GM12878 (cell line): ENCODE measurements around the gene MGAT5. TPM values are rescaled to one million over a fixed set of nuclear protein-coding genes. Genes with fewer than 3 reads are reported as not detected.

Experiments
- ATAC-seq: fragments of 200-7000 bp; cut with Tn5 transposase; 3 replicates; pipeline ENCODE4 v1.9.1; 2020; ENCODE audit warnings: mild to moderate bottlenecking, moderate library complexity
- BruUV-seq: library from RNA; stranded (reverse); fragments of 400-500 nt; replicated peaks from 2 replicates; lab custom pipeline; 2021; lab: Mats Ljungman, UMichigan
- CTCF ChIA-PET: fragments of 300-600 bp; sonication (Branson Sonifier 250); formaldehyde crosslinking; extraction: SDS; loops from one replicate; lab custom pipeline; 2021; ENCODE audit warnings: inconsistent platforms; lab: Yijun Ruan, JAX
- POLR2A ChIA-PET: fragments of 350-600 bp; formaldehyde crosslinking; extraction: SDS; loops from one replicate; lab custom pipeline; 2021; ENCODE audit warnings: inconsistent platforms; lab: Charles Lee
- RAD21 ChIA-PET: fragments of 300-600 bp; sonication (Branson Sonifier 250); formaldehyde crosslinking; loops from one replicate; lab custom pipeline; 2023; ENCODE audit warnings: antibody characterized with exemption; ENCODE audit not compliant: unreplicated experiment; lab: Charles Lee
- SMC1A ChIA-PET: fragments of 300-600 bp; sonication (Branson Sonifier 250); formaldehyde crosslinking; loops from one replicate; lab custom pipeline; 2023; ENCODE audit not compliant: unreplicated experiment, uncharacterized antibody; lab: Charles Lee
- DNase-seq: peaks from one replicate; pipeline ENCODE4 v3.0.0-alpha.2; 2011; ENCODE audit warnings: low read depth, low spot score
- FAIRE-seq: peaks from 3 replicates; lab custom pipeline; 2011; peaks lifted over from hg19 to GRCh38; lab: Jason Lieb, UNC
- H2AFZ ChIP-seq: 2 replicates; pipeline ENCODE4 v1.6.0; 2011; ENCODE audit warnings: low read depth, low read length, control low read depth; ENCODE audit not compliant: control insufficient read depth
- H3K27ac ChIP-seq: 2 replicates; pipeline ENCODE4 v1.5.1; 2011; ENCODE audit warnings: control low read depth; ENCODE audit not compliant: control insufficient read depth, insufficient read depth
- H3K27me3 ChIP-seq, 2 experiments: replicated peaks in 1 of 2; 2 replicates each; pipeline versions ENCODE4 v1.6.0 to v1.6.1; 2011; ENCODE audit warnings: low read length in 1 of 2; ENCODE audit not compliant: control insufficient read depth in 2 of 2, insufficient read depth in 2 of 2
- H3K36me3 ChIP-seq, 2 experiments: 2 replicates each; pipeline ENCODE4 v1.5.1; 2011; ENCODE audit warnings: low read length in 1 of 2; ENCODE audit not compliant: control insufficient read depth in 2 of 2, insufficient read depth in 2 of 2
- H3K4me1 ChIP-seq: 2 replicates; pipeline ENCODE4 v1.6.1; 2011; ENCODE audit warnings: mild to moderate bottlenecking, low read length, moderate library complexity, mixed read lengths; ENCODE audit not compliant: control insufficient read depth, insufficient read depth
- H3K4me2 ChIP-seq: 2 replicates; pipeline ENCODE4 v1.6.0; 2011; ENCODE audit warnings: control low read depth; ENCODE audit not compliant: control insufficient read depth, insufficient read depth
- H3K4me3 ChIP-seq: fragments of 200-600 bp; sonication (generic); 2 replicates; pipeline ENCODE4 v1.5.1; 2016
- H3K79me2 ChIP-seq: 2 replicates; pipeline ENCODE4 v1.6.0; 2011; ENCODE audit warnings: low read length; ENCODE audit not compliant: control insufficient read depth, insufficient read depth
- H3K9ac ChIP-seq: 2 replicates; pipeline ENCODE4 v1.8.0; 2011; ENCODE audit warnings: low read length, control low read depth, mixed read lengths; ENCODE audit not compliant: control insufficient read depth, insufficient read depth
- H3K9me3 ChIP-seq: replicated peaks from 3 replicates; pipeline ENCODE4 v1.5.1; 2011; ENCODE audit warnings: mild to moderate bottlenecking, low read length; ENCODE audit not compliant: control insufficient read depth, insufficient read depth
- H4K20me1 ChIP-seq: 2 replicates; pipeline ENCODE4 v1.6.0; 2011; ENCODE audit not compliant: control insufficient read depth, insufficient read depth
- BCL11A ChIP-seq: IDR thresholded peaks from 2 replicates; pipeline ENCODE4 v1.6.1; 2011; ENCODE audit warnings: low read depth, low read length
- BMI1 ChIP-seq: fragments of 450-650 bp; IDR thresholded peaks from 2 replicates; pipeline ENCODE4 v1.6.1; 2016; ENCODE audit warnings: mild to moderate bottlenecking, moderate library complexity, borderline replicate concordance
- CBX5 ChIP-seq: sonication (generic); IDR thresholded peaks from 2 replicates; pipeline ENCODE4 v1.6.1; 2016; ENCODE audit warnings: low read depth, moderate library complexity, mild to moderate bottlenecking, inconsistent platforms
- CHD4 ChIP-seq: fragments of 200-600 bp; sonication (generic); IDR thresholded peaks from 2 replicates; pipeline ENCODE4 v1.6.1; 2016; ENCODE audit warnings: mild to moderate bottlenecking
- EP300 ChIP-seq, 2 experiments: fragments of 150-350 bp in 1 of 2; IDR thresholded peaks; 2 replicates each; pipeline ENCODE4 v1.6.1; 2011 to 2012; ENCODE audit warnings: low read depth in 2 of 2, low read length in 2 of 2, borderline replicate concordance in 1 of 2, improper control_type of control experiment in 1 of 2, inconsistent platforms in 1 of 2; ENCODE audit not compliant: control insufficient read depth in 1 of 2
- ETV6 ChIP-seq, 2 experiments: fragments of 450-650 bp in 1 of 2; IDR thresholded peaks in 1 of 2; conservative IDR thresholded peaks in 1 of 2; 2 replicates each; pipeline ENCODE4 v1.6.1; 2014; ENCODE audit warnings: antibody characterized with exemption in 1 of 2, borderline replicate concordance in 1 of 2, low read depth in 1 of 2, mild to moderate bottlenecking in 1 of 2, moderate library complexity in 1 of 2
- NFXL1 ChIP-seq: fragments of 450-650 bp; IDR thresholded peaks from 2 replicates; pipeline ENCODE4 v1.6.1; 2017; ENCODE audit warnings: antibody characterized with exemption, mild to moderate bottlenecking, borderline replicate concordance
- NRF1 ChIP-seq: conservative IDR thresholded peaks from 2 replicates; pipeline ENCODE4 v1.6.1; 2011; ENCODE audit warnings: mild to moderate bottlenecking, low read depth, low read length, improper control_type of control experiment
- SMAD1 ChIP-seq: fragments of 450-650 bp; IDR thresholded peaks from 2 replicates; pipeline ENCODE4 v1.6.1; 2018; ENCODE audit warnings: mild to moderate bottlenecking, low read depth; ENCODE audit not compliant: partially characterized antibody
- STAT3 ChIP-seq: IDR thresholded peaks from 2 replicates; pipeline ENCODE4 v1.6.1; 2011; ENCODE audit warnings: low read depth, low read length, improper control_type of control experiment
- ZBED1 ChIP-seq: IDR thresholded peaks from 2 replicates; pipeline ENCODE4 v1.6.1; 2016; ENCODE audit warnings: borderline replicate concordance
- WGBS: methylation state at CpG from one replicate; pipeline ENCODE4 v1.1.6; 2016; ENCODE audit warnings: low lambda C conversion rate; ENCODE audit not compliant: insufficient replicate concordance, insufficient coverage; ENCODE audit errors: missing lambda C conversion rate; 5-methylcytosine and 5-hydroxymethylcytosine counted together
- in situ Hi-C: fragments of 300-500 bp; cut with MboI; formaldehyde crosslinking; loops from 9 replicates; pipeline ENCODE4 v1.14.3; 2018; ENCODE audit warnings: mixed read lengths
- intact Hi-C: fragments of 100-400 bp; cut with micrococcal nuclease; formaldehyde crosslinking; loops from one replicate; pipeline ENCODE4 v1.14.2; 2022; ENCODE audit not compliant: unreplicated experiment
- polyA plus RNA-seq, 11 experiments: library from polyadenylated mRNA; depleted of rRNA in 4 of 11; unstranded in 6 of 11; stranded (reverse) in 5 of 11; fragments of >200 nt; fragmentation: Nextera tagmentation in 4 of 11; fragmentation: Illumina TruSeq in 1 of 11; extraction: Ambion mirVana in 4 of 11; extraction: Trizol in 1 of 11; gene quantifications; 1 replicate in 1 of 11; 2 replicates in 10 of 11; pipeline versions ENCODE4 v1.2.1 to v1.2.3, GENCODE V29; 2011 to 2016; ENCODE audit warnings: inconsistent platforms in 2 of 11, missing spikeins in 2 of 11, low read depth in 1 of 11
- total RNA-seq, 4 experiments: library from RNA; depleted of rRNA in 3 of 4; stranded (reverse); fragments of >200 nt in 3 of 4; fragmentation: Illumina TruSeq in 1 of 4; extraction: Trizol in 1 of 4; gene quantifications; 2 replicates each; pipeline versions ENCODE4 v1.2.1 to v1.2.3, GENCODE V29; 2013 to 2021
- TF ChIP-seq, protein P1 (sequence below): fragments of 450-650 bp; IDR thresholded peaks from 2 replicates; pipeline ENCODE4 v1.6.1; 2017; ENCODE audit warnings: borderline replicate concordance
- TF ChIP-seq, protein P2 (sequence below): IDR thresholded peaks from 2 replicates; pipeline ENCODE4 v1.6.1; 2012; ENCODE audit warnings: mild to moderate bottlenecking, low read depth, low read length
- TF ChIP-seq, protein P3 (sequence below): IDR thresholded peaks from 2 replicates; pipeline ENCODE4 v1.6.1; 2012; ENCODE audit warnings: low read depth, low read length, improper control_type of control experiment
- TF ChIP-seq, protein P4 (sequence below): fragments of 450-650 bp; IDR thresholded peaks from 2 replicates; pipeline ENCODE4 v1.6.1; 2014; ENCODE audit warnings: mild to moderate bottlenecking

MGAT5 gene
- total and polyA plus RNA-seq, 10 of the 15 experiments (the other 5 are each of a cell fraction or from before 2014, with no cell fraction given) = 4.9 to 104 (median 36.2) TPM

DNA sequence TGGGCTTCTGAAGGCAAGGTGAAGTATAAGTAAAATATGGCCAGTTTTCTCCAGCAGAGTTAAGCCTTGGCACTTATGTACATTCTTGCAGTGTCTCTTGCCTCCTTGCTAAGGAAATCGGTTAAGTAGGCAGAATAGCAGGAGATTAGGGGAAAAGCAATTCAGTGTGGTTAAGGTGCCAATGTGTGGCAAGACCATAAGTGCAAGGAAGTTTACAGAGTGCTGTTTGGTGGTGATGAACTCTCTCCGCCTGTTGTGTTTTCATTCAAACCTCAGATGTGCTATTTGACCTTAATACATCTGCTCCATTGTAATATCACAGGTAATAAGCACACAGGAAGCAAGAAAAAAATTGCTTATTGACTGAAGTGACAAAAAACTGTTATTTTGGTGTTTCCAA, 156.1 kb downstream of the MGAT5 start (continued):
- TF ChIP-seq NFXL1 (no peak), BMI1 (no peak)
- TF ChIP-seq, all 136 proteins: peak for 0

DNA sequence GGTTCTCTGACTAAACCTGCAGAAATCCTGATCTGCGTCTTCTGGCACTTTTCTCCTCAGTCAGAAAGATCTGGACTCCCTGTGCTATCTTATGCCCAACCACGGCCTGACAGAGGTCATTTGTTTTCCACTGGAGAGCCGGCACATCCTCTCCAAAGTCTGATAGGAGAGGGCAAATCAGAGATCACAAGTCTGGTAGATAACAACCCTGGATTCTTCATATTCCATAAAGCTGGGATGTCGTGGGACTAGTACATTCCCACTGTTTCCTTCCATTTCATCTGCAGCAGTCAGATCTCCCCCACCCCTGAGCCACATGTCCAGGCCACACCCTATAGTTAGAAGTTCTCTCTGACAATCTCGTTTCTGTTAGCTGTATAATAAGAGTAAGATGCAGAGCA, 157.0 kb downstream of the MGAT5 start:
- SMC1A ChIA-PET = interaction anchor here (0.6 to 4.0 kb wide), 41 partner anchors 16 to 530 kb away, joined by 3 to 163 read pairs (median 7); partner anchors contain the start of gene MGAT5
- no peaks in the 10 kb centered on the region for H4K20me1 ChIP-seq
- no peak overlapping the region for H3K9ac ChIP-seq
- H3K4me2 ChIP-seq = peak overlapping the region; percentile 75
- BruUV-seq = no TSS peak
- no peaks in the 10 kb centered on the region for H3K9me3 ChIP-seq
- CTCF ChIA-PET = interaction anchor here (0.7 to 6.3 kb wide), 40 partner anchors 9 to 525 kb away, joined by 3 to 320 read pairs (median 6); partner anchors contain the start of gene MGAT5
- H3K27me3 ChIP-seq = no peaks in the 10 kb centered on the region
- H2AFZ ChIP-seq = no peak overlapping the region
- 92% methylated on average over 5 of the region's 5 CpGs for WGBS
- peaks cover 34% of the 10 kb centered on the region for H3K4me1 ChIP-seq
- RAD21 ChIA-PET = interaction anchor here (0.7 to 4.1 kb wide), 26 partner anchors 9 to 566 kb away, joined by 3 to 201 read pairs (median 8); partner anchors contain the start of gene MGAT5
- peak; percentile 5; the same call in 1 of the 3 replicates for ATAC-seq
- DNase-seq = no peak
- POLR2A ChIA-PET = interaction anchor here (0.6 to 3.2 kb wide), 4 partner anchors 31 to 292 kb away, joined by 3 to 24 read pairs (median 4); no protein-coding TSS in a partner anchor
- peaks cover 10 to 11% of the 10 kb centered on the region in 2 experiments; a peak in 3 of 4 replicates for H3K36me3 ChIP-seq
- H3K27ac ChIP-seq = peak overlapping the region; percentile 81
- no peaks in the 10 kb centered on the region; the same call in 1 of the 2 replicates for H3K79me2 ChIP-seq
- intact Hi-C loops (loop anchor here (5.0 kb wide), 1 partner anchor 179 kb away; no protein-coding TSS in a partner anchor), in situ Hi-C loops (loop anchor here (5.0 kb wide), 2 partner anchors 294 to 519 kb away; no protein-coding TSS in a partner anchor)
- TF ChIP-seq CHD4 (no peak), EP300 (IDR thresholded peaks at IDR 0.05; ENCODE audit: borderline replicate concordance in 1 of 2, control insufficient read depth in 1 of 2, low read depth in 2 of 2, low read length in 2 of 2) (no peak), ZBED1 (no peak), STAT3 (no peak), NRF1 (no peak), ETV6 (conservative IDR thresholded peaks at IDR 0.05 in 1 of 2, IDR thresholded peaks at IDR 0.05 in 1 of 2; ENCODE audit: borderline replicate concordance in 1 of 2, low read depth in 1 of 2) (no peak), SMAD1 (no peak), CBX5 (no peak), BCL11A (no peak)
- TF ChIP-seq, protein P1, sequence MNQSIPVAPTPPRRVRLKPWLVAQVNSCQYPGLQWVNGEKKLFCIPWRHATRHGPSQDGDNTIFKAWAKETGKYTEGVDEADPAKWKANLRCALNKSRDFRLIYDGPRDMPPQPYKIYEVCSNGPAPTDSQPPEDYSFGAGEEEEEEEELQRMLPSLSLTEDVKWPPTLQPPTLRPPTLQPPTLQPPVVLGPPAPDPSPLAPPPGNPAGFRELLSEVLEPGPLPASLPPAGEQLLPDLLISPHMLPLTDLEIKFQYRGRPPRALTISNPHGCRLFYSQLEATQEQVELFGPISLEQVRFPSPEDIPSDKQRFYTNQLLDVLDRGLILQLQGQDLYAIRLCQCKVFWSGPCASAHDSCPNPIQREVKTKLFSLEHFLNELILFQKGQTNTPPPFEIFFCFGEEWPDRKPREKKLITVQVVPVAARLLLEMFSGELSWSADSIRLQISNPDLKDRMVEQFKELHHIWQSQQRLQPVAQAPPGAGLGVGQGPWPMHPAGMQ = no peak
- TF ChIP-seq, protein P2, sequence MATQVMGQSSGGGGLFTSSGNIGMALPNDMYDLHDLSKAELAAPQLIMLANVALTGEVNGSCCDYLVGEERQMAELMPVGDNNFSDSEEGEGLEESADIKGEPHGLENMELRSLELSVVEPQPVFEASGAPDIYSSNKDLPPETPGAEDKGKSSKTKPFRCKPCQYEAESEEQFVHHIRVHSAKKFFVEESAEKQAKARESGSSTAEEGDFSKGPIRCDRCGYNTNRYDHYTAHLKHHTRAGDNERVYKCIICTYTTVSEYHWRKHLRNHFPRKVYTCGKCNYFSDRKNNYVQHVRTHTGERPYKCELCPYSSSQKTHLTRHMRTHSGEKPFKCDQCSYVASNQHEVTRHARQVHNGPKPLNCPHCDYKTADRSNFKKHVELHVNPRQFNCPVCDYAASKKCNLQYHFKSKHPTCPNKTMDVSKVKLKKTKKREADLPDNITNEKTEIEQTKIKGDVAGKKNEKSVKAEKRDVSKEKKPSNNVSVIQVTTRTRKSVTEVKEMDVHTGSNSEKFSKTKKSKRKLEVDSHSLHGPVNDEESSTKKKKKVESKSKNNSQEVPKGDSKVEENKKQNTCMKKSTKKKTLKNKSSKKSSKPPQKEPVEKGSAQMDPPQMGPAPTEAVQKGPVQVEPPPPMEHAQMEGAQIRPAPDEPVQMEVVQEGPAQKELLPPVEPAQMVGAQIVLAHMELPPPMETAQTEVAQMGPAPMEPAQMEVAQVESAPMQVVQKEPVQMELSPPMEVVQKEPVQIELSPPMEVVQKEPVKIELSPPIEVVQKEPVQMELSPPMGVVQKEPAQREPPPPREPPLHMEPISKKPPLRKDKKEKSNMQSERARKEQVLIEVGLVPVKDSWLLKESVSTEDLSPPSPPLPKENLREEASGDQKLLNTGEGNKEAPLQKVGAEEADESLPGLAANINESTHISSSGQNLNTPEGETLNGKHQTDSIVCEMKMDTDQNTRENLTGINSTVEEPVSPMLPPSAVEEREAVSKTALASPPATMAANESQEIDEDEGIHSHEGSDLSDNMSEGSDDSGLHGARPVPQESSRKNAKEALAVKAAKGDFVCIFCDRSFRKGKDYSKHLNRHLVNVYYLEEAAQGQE = no peak
- TF ChIP-seq, protein P3, sequence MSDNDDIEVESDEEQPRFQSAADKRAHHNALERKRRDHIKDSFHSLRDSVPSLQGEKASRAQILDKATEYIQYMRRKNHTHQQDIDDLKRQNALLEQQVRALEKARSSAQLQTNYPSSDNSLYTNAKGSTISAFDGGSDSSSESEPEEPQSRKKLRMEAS = no peak
- TF ChIP-seq, protein P4, sequence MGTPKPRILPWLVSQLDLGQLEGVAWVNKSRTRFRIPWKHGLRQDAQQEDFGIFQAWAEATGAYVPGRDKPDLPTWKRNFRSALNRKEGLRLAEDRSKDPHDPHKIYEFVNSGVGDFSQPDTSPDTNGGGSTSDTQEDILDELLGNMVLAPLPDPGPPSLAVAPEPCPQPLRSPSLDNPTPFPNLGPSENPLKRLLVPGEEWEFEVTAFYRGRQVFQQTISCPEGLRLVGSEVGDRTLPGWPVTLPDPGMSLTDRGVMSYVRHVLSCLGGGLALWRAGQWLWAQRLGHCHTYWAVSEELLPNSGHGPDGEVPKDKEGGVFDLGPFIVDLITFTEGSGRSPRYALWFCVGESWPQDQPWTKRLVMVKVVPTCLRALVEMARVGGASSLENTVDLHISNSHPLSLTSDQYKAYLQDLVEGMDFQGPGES = no peak
- FAIRE-seq = no peak
- no peak overlapping the region for H3K4me3 ChIP-seq
